ENCODE data around the gene CPA4.

- TF ChIP-seq, protein P1, sequence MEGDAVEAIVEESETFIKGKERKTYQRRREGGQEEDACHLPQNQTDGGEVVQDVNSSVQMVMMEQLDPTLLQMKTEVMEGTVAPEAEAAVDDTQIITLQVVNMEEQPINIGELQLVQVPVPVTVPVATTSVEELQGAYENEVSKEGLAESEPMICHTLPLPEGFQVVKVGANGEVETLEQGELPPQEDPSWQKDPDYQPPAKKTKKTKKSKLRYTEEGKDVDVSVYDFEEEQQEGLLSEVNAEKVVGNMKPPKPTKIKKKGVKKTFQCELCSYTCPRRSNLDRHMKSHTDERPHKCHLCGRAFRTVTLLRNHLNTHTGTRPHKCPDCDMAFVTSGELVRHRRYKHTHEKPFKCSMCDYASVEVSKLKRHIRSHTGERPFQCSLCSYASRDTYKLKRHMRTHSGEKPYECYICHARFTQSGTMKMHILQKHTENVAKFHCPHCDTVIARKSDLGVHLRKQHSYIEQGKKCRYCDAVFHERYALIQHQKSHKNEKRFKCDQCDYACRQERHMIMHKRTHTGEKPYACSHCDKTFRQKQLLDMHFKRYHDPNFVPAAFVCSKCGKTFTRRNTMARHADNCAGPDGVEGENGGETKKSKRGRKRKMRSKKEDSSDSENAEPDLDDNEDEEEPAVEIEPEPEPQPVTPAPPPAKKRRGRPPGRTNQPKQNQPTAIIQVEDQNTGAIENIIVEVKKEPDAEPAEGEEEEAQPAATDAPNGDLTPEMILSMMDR (IDR thresholded peaks at IDR 0.05; ENCODE audit: poor library complexity), result no peak
- no peak for TF ChIP-seq EZH2 (IDR thresholded peaks at IDR 0.05; ENCODE audit: borderline replicate concordance)
- no peak for TF ChIP-seq EZH2phosphoT487 (IDR thresholded peaks at IDR 0.05; ENCODE audit: low read depth, severe bottlenecking, unreplicated experiment)
Measured at GRCh38 chr7:130366564-130366963, 73.6 kb downstream of the CPA4 start.

All from hepatocyte (in vitro differentiated cells).